Erythroblast (primary cell): ENCODE results near the gene RAPGEF2.

Experiments used
- GATA1 ChIP-seq: IDR thresholded peaks from 2 replicates; pipeline ENCODE4 v1.6.1; 2011; ENCODE audit warnings: low read depth, mild to moderate bottlenecking, control low read depth, low read length, moderate library complexity
- POLR2A ChIP-seq: IDR thresholded peaks from 2 replicates; pipeline ENCODE4 v1.6.1; 2011; ENCODE audit warnings: mild to moderate bottlenecking, low read length

DNA sequence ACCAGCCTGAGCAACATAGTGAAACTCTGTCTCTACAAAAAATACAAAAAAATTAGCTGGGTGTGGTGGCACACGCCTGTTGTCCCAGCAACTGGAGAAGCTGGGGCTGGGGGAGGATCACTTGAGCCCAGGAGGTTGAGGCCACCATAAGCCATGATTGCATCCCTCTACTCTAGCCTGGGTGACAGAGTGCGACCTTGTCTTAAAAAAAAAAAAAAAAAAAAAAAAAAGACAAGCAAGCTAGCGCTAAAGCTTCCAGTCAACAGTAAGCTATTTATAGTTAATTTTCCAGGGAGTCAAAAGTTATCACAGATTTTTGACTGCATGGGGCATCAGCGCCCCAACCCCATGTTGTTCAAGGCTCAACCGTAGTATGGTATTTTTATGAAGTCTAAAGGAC is 273.4 kb downstream of the RAPGEF2 start:
- TF ChIP-seq POLR2A (no peak), GATA1 (no peak)
